GM13976 (cell line): ENCODE data around the gene BPNT1.

Source experiments
- DNase-seq: peaks from one replicate; pipeline ENCODE4 v3.0.0; 2012; ENCODE audit warnings: low spot score
- in situ Hi-C: fragments of 300-500 bp; cut with MboI; formaldehyde crosslinking; loops from one replicate; pipeline ENCODE4 v1.12.0; 2022; ENCODE audit warnings: low sequenced_read_pairs, mixed read lengths, inconsistent platforms; ENCODE audit not compliant: unreplicated experiment
- TF ChIP-seq, protein P1 (sequence below): IDR thresholded peaks from 2 replicates; pipeline ENCODE4 v1.5.1; 2012; ENCODE audit warnings: borderline replicate concordance, mild to moderate bottlenecking; ENCODE audit not compliant: insufficient read depth; ENCODE audit errors: extremely low read depth, missing control alignments, control extremely low read depth

BPNT1 gene

GRCh38 chr1:220089650-220090556 is at the start of gene BPNT1:
Gene BPNT1 (minus strand): TSS chr1:220089788. CDS start chr1:220079846, 9,942 bp downstream.
- peak; percentile 80 for DNase-seq
- in situ Hi-C loops: no loop called here
- TF ChIP-seq, protein P1, sequence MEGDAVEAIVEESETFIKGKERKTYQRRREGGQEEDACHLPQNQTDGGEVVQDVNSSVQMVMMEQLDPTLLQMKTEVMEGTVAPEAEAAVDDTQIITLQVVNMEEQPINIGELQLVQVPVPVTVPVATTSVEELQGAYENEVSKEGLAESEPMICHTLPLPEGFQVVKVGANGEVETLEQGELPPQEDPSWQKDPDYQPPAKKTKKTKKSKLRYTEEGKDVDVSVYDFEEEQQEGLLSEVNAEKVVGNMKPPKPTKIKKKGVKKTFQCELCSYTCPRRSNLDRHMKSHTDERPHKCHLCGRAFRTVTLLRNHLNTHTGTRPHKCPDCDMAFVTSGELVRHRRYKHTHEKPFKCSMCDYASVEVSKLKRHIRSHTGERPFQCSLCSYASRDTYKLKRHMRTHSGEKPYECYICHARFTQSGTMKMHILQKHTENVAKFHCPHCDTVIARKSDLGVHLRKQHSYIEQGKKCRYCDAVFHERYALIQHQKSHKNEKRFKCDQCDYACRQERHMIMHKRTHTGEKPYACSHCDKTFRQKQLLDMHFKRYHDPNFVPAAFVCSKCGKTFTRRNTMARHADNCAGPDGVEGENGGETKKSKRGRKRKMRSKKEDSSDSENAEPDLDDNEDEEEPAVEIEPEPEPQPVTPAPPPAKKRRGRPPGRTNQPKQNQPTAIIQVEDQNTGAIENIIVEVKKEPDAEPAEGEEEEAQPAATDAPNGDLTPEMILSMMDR: no peak

- DNase-seq: no peak
- in situ Hi-C loops: no loop called here
- TF ChIP-seq, protein P1: no peak
Measured at GRCh38 chr1:220137019-220137786, 47.6 kb upstream of the BPNT1 start.

- in situ Hi-C loops: no loop called here
- no peak for DNase-seq
- TF ChIP-seq, protein P1: no peak
Measured at GRCh38 chr1:220135755-220136154, 46.2 kb upstream of the BPNT1 start.

GRCh38 chr1:220129479-220130210 is 40.1 kb upstream of the BPNT1 start:
- TF ChIP-seq, protein P1: no peak
- in situ Hi-C loops: no loop called here

GRCh38 chr1:220127076-220127475 is 37.5 kb upstream of the BPNT1 start:
- TF ChIP-seq, protein P1: no peak
- in situ Hi-C loops: no loop called here
- no peak for DNase-seq

More at GRCh38 chr1:220129479-220130210, 40.1 kb upstream of the BPNT1 start:
- no peak for DNase-seq

GRCh38 chr1:220124542-220124941 is 35.0 kb upstream of the BPNT1 start:
- in situ Hi-C loops: no loop called here
- no peak for DNase-seq
- TF ChIP-seq, protein P1: no peak
